Nephron progenitor cell (in vitro differentiated cells): ENCODE measurements around the gene PAGE4.

ENCODE experiments used
- DNase-seq: peaks from one replicate; pipeline ENCODE4 v3.0.0; 2021
- H3K27ac Mint-ChIP-seq: 2 replicates; pipeline ENCODE4 v1.8.0; 2021; ENCODE audit warnings: mild to moderate bottlenecking, moderate library complexity, mixed read lengths
- H3K27me3 Mint-ChIP-seq: 2 replicates; pipeline ENCODE4 v1.8.0; 2021; ENCODE audit warnings: mild to moderate bottlenecking, low read depth, mixed read lengths; ENCODE audit not compliant: poor library complexity
- H3K36me3 Mint-ChIP-seq: 2 replicates; pipeline ENCODE4 v1.8.0; 2021; ENCODE audit warnings: low read depth, mixed read lengths
- H3K4me1 Mint-ChIP-seq: 2 replicates; pipeline ENCODE4 v1.8.0; 2021; ENCODE audit warnings: mixed read lengths
- H3K4me3 Mint-ChIP-seq: 2 replicates; pipeline ENCODE4 v1.8.0; 2021; ENCODE audit warnings: mild to moderate bottlenecking, moderate library complexity, mixed read lengths
- H3K9me3 Mint-ChIP-seq: 2 replicates; pipeline ENCODE4 v1.8.0; 2021; ENCODE audit warnings: mild to moderate bottlenecking, moderate library complexity, mixed read lengths
- TF ChIP-seq, protein P1 (sequence below): fragments of 200-600 bp; sonication (generic); IDR thresholded peaks from 2 replicates; pipeline ENCODE4 v1.5.0; 2021; ENCODE audit warnings: antibody characterized with exemption

Gene PAGE4

DNA sequence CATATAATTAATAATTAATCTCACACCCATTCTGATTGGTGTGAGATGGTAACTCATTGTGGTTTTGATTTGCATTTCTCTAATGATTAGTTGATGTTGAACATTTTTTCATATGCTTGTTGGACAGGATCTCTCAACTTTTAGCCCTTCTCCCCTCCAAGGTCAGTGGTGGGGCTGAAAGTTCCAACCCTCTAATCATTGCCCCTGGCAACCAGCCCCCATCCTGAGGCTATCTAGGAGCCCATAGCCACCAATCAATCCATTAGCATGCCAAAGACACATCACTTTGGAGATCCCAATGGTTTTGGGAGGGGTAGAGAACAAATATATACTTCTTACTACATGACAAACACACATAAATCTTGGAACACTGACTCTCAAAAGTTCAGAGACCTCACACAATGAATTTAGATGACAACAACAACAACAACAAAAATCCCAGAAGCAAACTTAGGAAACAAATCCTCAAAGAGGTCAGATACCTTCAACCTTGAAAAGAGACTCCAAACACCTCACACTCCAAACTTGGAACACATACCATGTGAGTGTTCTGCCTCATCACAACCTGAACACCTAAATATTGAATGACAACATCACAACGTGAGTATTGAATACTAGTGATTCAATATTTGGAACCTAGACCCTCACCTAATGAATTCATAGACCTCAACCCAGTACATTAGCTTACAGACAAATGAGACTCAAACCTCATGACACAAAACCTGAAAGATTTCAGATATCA lies 19.0 kb upstream of the PAGE4 start:
- H3K27me3 Mint-ChIP-seq, result no peaks in the 10 kb centered on the region
- H3K4me3 Mint-ChIP-seq, result no peak overlapping the region
- H3K9me3 Mint-ChIP-seq, result peaks cover 61% of the 10 kb centered on the region
- TF ChIP-seq, protein P1, sequence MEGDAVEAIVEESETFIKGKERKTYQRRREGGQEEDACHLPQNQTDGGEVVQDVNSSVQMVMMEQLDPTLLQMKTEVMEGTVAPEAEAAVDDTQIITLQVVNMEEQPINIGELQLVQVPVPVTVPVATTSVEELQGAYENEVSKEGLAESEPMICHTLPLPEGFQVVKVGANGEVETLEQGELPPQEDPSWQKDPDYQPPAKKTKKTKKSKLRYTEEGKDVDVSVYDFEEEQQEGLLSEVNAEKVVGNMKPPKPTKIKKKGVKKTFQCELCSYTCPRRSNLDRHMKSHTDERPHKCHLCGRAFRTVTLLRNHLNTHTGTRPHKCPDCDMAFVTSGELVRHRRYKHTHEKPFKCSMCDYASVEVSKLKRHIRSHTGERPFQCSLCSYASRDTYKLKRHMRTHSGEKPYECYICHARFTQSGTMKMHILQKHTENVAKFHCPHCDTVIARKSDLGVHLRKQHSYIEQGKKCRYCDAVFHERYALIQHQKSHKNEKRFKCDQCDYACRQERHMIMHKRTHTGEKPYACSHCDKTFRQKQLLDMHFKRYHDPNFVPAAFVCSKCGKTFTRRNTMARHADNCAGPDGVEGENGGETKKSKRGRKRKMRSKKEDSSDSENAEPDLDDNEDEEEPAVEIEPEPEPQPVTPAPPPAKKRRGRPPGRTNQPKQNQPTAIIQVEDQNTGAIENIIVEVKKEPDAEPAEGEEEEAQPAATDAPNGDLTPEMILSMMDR, result no peak
- H3K36me3 Mint-ChIP-seq, result no peaks in the 10 kb centered on the region
- DNase-seq, result no peak
- H3K27ac Mint-ChIP-seq, result no peak overlapping the region
- peaks cover 6% of the 10 kb centered on the region for H3K4me1 Mint-ChIP-seq

DNA sequence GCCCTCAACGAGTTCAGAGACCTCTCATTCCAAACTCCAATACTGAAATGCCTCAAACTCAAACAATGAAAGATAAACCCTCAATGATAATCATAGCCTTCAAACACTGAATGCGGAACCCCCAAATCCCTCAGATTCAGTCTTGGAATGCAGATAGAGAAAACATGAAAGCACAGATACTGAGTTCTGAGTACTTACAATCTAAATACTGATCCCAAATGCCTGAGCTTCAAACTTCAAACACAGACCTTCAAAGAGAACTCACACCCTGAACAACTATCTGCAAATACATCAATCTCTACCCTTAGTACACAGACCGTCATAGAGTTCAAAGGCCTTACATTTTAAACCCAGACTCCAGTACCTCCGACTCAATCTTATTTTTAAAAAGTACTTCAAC lies 16.9 kb upstream of the PAGE4 start:
- H3K9me3 Mint-ChIP-seq, result peaks cover 57% of the 10 kb centered on the region
- H3K4me3 Mint-ChIP-seq, result no peak overlapping the region
- peaks cover 6% of the 10 kb centered on the region for H3K4me1 Mint-ChIP-seq
- H3K36me3 Mint-ChIP-seq, result no peaks in the 10 kb centered on the region
- DNase-seq, result no peak
- H3K27me3 Mint-ChIP-seq, result no peaks in the 10 kb centered on the region
- TF ChIP-seq, protein P1, result no peak
- H3K27ac Mint-ChIP-seq, result no peak overlapping the region

DNA sequence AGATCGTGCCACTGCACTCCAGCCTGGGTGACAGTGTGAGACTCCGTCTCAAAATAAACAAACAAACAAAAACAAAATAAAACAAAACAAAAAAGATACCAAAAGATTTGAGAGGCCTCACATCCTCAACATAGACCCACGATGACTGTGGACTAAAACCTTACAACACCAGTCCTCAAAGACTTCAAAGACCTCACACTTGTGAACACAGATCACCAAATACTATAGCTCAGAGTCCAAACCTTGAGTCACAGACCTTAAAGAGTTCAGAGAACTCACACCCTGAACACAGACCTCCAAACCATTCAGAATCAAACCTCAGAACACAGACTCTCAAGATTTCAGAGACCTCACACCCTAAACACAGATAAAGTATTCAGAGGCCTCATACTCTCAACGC lies 12.7 kb upstream of the PAGE4 start:
- DNase-seq, result no peak
- Mint-ChIP-seq H3K4me1 (no peaks in the 10 kb centered on the region), H3K36me3 (no peaks in the 10 kb centered on the region), H3K27ac (no peak overlapping the region), H3K27me3 (no peaks in the 10 kb centered on the region), H3K9me3 (peaks cover 44% of the 10 kb centered on the region), H3K4me3 (no peak overlapping the region)
- TF ChIP-seq, protein P1, result no peak

DNA sequence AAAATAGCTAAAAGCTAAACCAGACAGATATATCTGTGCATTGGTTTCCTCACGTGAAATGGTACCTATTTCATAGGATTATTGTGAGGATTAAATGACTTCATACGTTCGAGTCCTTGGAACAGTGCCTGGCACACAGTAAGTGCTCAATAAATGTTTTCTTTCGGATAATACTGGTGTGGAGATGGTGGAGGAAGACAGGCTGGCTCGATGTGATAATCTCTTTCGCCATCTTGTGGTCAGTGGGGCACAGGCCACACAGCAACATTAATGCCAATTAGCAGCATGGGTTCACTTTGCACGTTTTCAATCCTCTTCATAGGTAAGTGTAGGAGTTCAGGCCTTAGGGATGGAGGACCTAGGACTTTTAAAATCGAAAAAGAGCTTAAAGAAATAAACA lies 9.3 kb downstream of the PAGE4 start:
- peaks cover 23% of the 10 kb centered on the region for H3K9me3 Mint-ChIP-seq
- no peak overlapping the region for H3K27ac Mint-ChIP-seq
- peak; percentile 20 for DNase-seq
- H3K36me3 Mint-ChIP-seq, result no peaks in the 10 kb centered on the region
- no peak overlapping the region for H3K4me3 Mint-ChIP-seq
- peaks cover 10% of the 10 kb centered on the region for H3K4me1 Mint-ChIP-seq
- TF ChIP-seq, protein P1, result peak; percentile 59
- H3K27me3 Mint-ChIP-seq, result no peaks in the 10 kb centered on the region

DNA sequence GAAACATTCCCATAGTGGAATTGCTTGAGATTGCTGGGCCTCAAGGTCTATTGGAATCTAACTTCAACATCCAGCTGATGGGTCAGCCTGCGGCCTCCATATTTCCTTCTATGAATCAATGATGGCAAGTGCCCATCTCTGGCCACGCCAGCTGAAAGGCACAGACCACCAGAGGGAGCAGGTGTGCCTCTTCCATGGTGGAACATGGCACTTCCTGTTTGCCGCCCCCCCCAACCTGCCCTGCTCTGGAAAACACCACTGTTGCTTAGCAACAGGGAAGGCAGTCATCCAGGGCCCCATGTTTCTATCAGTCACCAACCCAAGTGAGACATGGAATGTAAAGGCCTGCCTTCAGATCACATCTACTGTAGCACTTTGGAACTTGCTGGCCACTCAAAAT lies 11.6 kb downstream of the PAGE4 start:
- Mint-ChIP-seq H3K27ac (peak overlapping the region; percentile 59), H3K36me3 (no peaks in the 10 kb centered on the region)

More for the DNA sequence above, 11.6 kb downstream of the PAGE4 start:
- Mint-ChIP-seq H3K27me3 (peaks cover 2% of the 10 kb centered on the region), H3K9me3 (peaks cover 39% of the 10 kb centered on the region), H3K4me1 (peaks cover 10% of the 10 kb centered on the region), H3K4me3 (no peak overlapping the region)
- TF ChIP-seq, protein P1, result peak; percentile 42
- DNase-seq, result peak; percentile 80
